GM18520 (cell line): ENCODE data around the gene C10orf143.
A peak's percentile ranks its signal among the peaks of the same experiment; 100 is the strongest.
"Not testable (repeated sequence)": the region's sequence is repeated elsewhere in the genome, so short reads cannot be mapped to it uniquely, and the experiment has no call there.

Experiments used
- ATAC-seq: cut with Tn5 transposase; IDR thresholded peaks from one replicate; pipeline ENCODE4 v1.9.1; 2021; ENCODE audit not compliant: unreplicated experiment

C10orf143 gene

DNA sequence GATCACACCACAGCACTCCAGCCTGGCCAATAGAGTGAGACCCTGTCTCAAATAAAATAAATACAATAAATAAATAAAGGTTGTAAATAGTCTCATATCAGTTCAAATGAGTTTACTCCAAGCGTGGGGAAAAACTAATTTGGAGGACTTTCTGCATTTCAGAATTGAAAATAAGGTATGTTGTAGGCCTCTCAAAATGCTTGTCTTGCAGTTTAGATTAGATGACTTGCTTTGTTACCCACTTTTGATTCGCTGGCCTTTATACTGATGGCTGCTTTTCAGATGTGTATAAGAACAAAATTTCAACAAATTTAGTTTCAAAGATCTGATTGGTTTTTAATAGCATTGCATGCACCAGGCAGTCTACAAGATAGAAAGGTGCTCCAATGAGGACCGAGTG, 2.2 kb upstream of the C10orf143 start:
- no peak for ATAC-seq

DNA sequence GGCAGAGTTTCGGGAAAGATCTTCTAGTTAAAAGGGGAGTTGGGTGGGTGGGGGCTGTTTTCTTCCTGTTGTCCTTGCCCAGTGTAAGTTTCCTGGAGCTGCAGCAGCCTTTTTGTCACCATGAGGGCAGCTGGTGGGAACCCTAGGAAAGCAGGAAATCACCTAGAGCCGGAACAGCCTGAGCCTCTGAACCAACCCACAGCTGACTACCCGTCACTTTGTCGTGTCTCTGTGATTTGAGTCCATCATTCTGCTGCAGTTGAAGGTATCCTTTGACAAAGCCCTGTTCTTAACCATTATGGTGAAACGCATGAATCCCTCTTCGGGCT, 1.2 kb upstream of the C10orf143 start:
- no peak for ATAC-seq

DNA sequence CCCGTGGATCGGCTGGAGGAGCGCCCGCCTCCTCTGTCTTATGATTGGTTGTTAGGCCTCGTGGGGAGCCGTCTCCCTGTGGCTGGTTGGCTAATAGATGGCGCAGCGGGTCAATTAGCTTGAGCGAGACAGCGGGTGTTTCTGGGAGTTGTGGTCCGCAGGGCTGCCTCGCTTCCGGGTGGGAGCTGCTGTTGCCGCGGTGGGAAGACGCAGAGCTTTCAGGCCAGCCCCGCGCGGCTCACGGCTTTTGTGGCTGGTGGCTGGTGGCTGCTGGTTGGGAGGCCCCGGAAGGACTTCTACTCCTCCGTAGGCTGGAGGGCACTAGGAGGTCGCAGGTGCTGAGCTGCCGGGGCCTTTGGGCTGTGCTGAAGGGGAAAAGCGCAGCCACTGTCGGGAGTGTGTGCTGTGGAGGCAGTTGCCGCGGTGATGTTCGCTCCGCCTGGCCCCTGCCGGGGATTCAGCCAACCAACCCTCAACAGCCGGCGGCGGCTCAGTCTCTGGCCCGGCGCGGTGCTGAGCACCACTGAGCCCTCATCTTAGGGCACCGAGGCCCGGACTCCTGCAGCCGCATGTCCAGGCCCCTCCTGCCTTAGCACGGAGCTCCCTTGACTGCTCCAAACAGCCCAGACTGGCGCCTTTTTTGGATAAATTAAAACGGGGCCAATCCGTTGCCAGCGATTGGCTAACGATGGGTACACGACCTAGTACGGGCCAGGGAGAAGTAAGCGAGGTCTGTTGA, 652 bp upstream of the C10orf143 start:
- peak; percentile 77 for ATAC-seq

DNA sequence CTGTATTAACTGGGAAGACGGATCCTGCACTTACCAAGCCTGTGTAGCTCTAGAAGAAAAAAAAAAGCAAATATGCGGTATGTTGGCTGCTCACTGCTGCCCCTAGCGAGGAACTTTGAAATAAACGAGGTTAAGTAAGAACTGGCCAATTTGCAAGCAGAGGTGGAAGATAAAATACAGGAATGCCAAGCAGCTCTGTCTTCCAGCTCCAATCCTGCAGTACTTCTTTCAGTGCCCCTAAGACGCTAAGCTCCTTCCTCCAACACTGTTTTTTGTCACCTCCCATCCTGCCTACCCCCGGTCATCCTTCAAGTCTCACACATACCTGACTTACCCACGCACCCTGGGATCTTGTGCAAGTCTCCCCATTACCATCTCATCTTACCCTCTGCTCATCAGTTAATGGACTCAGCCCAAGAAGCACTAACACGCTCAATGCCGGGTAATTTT, 809 bp downstream of the C10orf143 start:
- ATAC-seq: no peak

DNA sequence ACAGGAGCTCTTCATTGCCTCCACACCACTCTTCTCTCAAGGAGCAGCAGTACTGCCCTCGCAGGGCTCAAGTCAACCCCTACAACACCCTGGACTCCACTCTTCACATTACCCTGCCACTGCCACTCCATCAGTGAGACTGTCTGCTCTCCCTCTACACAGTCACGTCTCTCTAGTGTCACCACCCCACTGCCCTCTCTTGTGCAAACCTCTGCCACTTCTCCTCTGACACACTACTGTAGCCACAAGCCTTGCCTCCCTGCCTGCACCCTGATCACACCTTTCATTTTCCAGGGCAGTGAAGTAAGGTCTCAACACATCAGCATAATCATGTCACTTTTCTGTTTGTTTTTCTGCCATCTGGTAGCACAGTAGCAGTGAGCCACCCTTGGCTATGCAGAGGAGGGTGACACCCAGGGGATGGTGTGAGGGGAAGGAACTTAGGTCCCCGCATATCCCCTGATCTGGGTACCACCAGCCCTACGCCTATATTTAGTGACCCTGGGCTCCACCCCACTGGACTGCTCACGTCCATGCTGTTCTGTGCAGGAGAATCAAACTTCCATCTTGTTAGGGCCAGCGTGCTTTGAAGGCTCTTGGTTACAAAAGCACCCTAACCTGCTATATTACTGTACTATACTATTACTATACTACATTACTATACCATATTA, 1.6 kb downstream of the C10orf143 start:
- no peak for ATAC-seq

DNA sequence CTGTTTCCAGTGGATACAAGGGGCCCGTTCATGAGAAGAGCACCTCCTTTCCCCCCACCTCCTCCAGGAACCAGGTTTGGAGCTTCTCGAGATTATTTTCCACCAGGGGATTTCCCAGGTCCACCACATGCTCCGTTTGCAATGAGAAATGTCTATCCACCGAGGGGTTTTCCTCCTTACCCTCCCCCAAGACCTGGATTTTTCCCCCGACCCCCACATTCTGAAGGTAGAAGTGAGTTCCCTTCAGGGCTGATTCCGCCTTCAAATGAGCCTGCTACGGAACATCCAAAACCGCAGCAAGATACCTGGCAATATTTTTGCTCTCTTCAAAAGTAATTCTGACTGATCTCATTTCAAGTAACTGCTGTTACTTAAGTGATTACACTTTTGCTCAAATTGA, 2.5 kb downstream of the C10orf143 start:
- ATAC-seq: not testable (repeated sequence)

DNA sequence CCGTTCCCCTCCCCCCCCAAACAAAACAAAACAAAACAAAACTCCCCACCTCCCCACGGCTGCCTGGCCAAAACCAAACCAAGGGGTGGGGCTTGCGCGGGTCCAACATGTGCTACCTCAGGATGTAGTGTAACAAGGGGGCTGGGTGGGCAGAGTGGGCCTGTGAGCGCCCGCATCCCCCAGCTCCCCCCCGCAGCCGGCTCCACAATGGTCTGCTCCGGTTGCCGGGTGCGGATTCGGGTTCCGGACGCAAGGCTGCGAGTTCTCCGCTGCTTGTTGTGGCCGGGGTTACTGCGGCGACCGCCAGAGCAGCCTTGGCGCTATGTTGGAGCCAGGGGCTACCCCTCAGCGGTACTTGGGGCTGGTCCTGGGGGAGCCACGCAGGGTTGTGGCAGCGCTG, 4.9 kb downstream of the C10orf143 start:
- no peak for ATAC-seq

DNA sequence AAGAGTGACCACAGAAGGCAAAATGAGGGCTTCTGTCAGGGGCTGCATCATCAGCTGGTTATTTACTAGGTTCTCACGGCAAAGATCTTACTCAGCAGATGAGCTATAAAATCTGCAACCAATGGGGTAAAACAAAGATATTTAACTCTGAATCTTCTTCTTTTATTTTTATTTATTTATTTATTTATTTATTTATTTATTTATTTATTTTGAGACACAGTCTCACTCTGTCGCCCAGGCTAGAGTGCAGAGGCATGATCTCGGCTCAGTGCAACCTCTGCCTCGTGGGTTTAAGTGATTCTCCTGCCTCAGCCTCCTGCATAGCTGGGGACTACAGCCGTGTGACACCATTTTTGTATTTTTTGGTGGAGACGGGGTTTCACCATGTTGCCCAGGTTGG, 11.3 kb downstream of the C10orf143 start:
- no peak for ATAC-seq

DNA sequence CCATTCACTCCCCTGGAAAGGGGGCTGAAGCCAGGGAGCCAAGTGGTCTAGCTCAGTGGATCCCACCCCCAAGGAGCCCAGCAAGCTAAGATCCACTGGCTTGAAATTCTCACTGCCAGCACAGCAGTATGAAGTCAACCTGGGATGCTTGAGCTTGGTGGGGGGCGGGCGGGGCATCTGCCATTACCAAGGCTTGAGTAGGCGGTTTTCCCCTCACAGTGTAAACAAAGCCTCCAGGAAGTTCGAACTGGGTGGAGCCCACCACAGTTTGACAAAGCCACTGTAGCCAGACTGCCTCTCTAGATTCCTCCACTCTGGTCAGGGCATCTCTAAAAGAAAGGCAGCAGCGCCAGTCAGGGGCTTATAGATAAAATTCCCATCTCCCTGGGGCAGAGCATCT, 20.1 kb downstream of the C10orf143 start:
- ATAC-seq: not testable (repeated sequence)

DNA sequence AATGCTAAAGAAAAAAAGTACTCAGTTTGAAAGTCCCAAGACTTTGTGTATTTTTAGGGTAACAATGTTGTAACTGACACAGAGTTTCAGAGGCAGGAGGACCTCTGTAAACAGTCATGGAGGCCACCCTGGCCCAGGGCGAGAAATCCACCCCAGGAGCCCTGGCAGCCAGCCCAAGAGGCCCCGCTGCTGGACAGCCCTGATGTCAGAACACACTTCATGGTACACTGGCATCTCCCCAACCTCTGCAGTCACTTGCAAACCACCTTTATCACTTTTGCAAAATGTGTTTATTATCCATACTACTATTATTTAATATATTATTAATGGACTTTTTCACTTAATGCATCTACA, 30.2 kb downstream of the C10orf143 start:
- ATAC-seq: no peak

DNA sequence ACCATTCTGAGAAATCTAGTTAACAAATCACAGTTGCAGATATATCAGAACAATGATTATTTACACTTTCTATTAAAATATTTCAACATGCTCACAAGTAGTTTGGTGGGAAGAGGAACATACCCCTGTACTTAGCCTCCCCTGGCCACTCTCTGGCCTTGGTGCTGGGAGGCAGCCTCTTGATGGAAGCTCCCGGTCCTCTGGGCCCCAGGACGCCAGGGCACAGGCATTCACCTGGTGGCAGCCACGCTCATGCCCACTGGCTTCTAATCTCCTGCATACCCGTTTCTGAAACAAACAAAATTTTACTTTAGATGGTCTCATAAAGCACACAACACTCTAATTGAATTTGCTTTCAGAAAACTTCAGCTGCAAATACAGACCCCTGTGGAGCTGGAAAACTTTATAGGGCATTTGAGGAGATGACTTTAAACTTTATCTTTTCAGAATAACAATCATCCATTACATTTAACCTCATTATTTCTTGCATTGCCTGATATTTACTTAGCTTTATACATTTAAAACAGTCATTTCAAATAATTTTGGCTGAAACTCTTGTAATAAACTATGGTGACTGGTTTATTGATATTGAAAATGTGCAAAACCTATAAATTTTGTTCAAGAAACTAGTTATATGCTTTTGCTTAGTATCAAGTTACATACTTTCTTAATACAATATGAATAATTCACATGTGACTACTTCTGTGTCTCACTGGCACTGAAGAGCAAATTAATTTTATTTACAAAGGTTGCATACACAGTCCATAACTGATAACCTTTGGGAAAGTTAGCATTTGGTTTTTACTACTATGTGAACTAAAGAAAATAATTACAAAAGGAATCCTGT, 30.8 kb downstream of the C10orf143 start:
- no peak for ATAC-seq

DNA sequence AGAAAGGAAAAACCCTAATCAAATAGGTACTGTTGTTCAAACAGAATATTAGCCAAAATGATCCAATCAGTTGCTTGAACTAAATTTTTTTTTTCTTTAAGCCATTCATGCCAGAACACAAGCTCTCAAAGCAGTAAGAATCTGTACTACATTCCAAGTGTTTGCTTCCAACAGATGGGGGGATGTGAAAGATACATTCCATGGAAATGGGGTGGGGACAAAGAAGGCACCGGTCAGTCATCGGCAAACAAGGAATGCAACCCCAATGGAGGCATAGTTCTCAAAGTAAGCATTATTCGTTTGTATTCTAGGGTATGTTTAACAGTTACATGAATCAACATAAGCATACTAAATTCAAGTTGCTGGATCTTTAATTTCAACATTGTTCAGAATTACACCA, 32.5 kb downstream of the C10orf143 start:
- no peak for ATAC-seq

DNA sequence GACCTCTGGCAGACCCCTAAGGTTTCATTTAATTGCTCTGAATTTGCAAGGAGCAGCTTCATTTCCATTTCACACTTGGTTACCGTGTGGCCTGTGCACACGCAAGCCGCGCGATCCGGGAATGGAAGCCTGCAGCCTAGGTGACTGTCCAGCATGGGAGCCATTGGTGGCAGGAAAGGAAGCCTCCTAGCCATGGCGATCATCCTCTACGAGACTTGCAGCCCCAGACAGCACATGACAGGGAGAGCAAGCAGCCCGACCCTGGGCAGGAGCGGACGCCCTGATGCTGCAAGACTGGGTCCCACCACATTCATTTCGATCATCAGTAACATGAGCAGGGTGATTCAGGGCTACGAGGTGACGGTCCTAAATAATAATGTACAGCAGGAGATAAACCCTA, 33.9 kb downstream of the C10orf143 start:
- ATAC-seq: no peak

DNA sequence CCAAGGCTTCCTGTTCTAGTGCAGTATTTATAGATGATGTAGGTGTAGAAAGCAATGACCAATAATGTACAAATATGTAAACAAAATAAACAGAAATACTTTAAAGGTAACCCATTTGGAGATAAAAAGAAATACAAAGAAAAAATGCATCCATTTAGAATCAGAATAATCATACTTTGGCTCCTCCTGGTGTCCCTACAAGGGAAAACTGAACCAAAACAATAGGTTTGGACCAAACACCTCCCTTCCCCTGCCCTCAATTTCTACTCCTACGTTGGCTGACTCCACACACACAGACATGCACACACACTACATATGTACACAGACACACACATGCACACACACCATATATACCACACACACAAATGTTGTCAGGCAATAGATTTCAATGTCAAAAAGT, 36.0 kb downstream of the C10orf143 start:
- ATAC-seq: no peak

DNA sequence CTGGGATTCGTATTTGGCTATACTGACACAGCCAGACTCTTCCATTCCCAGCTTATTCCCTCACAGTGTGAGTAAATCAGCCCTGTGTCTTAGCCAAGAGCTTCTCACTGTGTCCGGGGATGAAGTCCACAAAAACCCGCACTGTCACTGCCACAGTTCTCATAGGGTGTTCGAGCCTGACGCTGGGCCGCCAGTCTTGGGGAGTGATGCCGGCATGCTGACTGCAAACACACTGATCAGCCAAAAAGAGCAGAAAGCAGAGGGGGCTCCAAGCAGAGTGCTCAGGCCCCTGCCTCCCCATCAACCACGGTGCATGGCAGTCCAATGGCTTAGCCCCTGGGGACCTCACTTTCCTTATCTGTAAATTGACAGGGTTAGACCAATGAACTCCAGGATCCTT, 36.7 kb downstream of the C10orf143 start:
- no peak for ATAC-seq

DNA sequence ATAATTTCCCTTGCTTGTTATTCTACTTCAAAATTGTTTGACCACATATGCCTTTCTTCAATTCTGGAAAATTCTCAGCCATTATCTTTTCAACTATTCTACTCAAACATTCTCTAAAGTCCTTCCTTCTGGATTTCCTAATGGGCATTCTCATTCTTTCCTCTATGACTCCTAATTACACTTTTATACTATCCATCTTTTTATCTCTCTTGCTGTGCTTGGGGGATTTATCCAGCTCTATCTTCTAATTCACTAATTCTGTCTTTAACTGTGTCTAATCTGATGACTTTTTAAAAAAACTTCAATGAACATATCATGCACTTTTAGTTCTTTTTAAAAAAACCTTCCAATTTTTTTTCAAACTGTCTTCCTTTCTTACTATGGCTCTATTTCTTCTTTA, 38.4 kb downstream of the C10orf143 start:
- ATAC-seq: no peak

DNA sequence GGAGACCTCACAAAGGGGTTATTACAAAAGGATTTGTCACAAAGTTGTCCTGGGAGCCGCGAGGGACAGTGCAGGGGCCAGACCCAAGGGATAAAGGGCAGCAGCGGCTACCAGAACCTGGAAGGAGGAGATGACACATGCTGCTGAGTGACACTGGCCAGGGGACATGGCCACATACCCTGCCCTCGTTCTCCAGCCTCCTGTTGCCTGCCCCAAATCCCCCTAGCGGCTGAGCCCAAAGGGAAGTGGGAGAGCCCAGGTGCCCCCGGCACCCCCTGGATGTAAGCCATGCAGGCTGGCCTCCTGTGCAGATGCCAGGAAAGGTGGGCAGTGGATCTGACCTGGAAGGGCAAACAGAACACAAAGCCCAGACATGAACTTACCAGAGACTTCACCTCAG, 42.7 kb downstream of the C10orf143 start:
- no peak for ATAC-seq

DNA sequence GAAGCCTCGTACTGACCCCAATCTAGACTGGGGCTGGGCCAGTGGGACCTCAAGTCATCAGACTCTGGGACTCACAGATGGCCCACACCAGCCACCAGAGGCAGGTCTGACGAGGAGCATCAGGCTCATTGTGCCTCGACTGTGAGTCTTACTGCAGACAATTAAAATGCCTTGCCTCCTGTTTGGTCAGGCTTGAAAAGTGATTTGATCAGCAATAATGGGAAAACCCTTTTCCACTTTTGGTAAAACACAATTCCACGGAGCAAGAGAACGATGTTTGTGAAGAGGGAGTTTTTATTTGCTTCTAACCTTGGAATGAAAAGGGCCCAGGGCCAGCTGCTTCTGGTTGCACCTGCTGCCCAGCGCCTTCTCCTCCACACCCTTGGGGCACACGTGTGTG, 43.9 kb downstream of the C10orf143 start:
- no peak for ATAC-seq

DNA sequence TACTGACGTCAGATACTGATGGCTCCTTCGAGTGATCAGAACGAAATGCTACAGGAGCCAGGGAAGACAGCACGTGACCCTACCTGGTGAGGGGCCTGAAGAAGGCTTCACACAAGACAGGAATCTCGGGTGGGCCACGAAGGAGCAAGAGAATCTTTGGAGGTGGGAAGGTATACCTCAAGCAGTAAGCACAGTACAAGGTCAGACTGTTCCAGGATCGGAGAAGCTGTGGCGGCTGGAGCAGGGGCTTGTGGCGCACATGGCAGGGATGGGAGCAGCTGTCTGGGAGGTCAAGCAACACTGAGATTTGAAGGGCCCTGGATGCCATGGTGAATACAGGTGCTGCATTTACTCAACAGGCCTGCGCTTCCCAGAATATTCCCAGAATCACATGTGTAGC, 45.4 kb downstream of the C10orf143 start:
- no peak for ATAC-seq

DNA sequence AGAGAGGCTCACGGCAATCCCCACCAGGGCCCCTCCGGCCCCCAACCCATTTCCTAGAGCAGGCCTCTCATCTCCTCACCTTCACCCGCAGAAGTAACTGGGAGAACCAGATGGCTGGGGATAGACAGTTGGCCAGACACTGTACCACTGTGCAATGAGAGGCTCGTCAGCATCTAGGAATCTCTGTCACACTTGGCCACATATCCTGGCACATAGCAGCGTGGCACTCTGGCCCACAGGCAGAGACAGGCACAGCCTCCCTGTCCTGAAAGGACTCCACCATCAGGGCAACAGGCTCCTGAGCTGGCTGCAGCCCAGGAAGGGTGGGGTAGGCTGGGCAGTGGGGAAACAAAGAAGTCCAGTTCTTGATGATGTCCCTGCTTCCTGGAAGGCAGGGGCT, 45.8 kb downstream of the C10orf143 start:
- ATAC-seq: no peak

DNA sequence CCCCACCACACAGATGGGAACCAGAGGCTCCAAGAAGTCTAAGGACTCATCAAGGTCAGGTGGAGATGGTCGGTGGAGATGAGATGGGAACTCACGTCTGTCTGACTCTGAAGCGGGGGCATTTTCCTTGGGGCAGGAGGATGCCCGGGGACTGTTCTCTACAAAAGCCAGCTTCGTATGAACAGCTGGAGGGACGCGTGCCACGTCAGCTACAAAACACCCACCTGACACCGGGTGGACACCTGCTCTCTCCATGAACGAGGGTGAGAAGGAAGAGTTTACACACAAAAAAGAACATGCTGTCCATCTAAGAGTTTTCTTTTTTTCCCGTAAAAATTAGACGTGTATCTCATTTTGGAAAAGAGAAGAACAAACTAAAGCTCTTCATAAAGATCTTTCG, 47.7 kb downstream of the C10orf143 start:
- ATAC-seq: no peak

DNA sequence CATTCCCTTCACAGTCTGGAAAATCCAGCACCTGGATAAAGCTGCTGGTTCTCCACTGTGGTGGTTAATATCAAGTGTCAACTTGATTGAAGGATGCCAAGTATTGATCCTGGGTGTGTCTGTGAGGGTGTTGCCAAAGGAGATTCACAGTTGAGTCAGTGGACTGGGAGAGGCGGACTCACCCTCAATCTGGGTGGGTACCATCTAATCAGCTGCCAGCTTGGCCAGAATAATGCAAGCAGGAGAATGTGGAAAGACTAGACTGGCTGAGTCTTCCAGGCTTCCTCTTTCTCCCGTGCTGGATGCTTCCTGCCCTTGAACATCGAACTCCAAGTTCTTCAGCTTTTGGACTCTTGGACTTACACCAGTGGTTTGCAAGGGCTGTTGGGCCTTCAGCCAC, 48.4 kb downstream of the C10orf143 start:
- ATAC-seq: no peak
